IPS-NIHi7 (cell line): Measurements from ENCODE around the gene EFCAB9.
"Not testable (repeated sequence)": the region's sequence is repeated elsewhere in the genome, so short reads cannot be mapped to it uniquely, and the experiment has no call there.

Experiments used
- DNase-seq: peaks from one replicate; pipeline ENCODE4 v3.0.0; 2012; ENCODE audit warnings: mixed read lengths; ENCODE audit errors: extremely low spot score

Gene EFCAB9

DNA sequence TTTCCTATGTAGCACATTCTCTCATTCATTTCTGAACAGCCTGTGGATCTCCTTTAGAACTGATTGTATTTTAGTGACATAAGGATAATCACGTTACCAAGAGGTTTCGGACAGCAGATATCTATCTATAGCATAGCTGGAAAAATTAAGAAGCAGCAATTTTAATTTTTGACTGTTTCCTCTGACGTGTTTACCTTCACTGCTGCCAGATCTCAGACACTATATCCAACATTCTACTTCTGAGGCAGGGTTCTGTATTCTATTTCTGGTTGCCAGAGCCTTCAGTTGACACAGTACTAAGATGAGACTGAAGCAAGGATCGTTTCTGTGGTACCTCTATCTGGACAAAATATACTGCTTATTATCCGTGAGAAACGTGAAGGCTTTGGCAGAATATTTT, at the start of gene EFCAB9:
Gene EFCAB9 (plus strand): TSS at position 301 of the 400 bp plus-strand sequence. CDS start 1 bp downstream, at position 302.
- no peak for DNase-seq

DNA sequence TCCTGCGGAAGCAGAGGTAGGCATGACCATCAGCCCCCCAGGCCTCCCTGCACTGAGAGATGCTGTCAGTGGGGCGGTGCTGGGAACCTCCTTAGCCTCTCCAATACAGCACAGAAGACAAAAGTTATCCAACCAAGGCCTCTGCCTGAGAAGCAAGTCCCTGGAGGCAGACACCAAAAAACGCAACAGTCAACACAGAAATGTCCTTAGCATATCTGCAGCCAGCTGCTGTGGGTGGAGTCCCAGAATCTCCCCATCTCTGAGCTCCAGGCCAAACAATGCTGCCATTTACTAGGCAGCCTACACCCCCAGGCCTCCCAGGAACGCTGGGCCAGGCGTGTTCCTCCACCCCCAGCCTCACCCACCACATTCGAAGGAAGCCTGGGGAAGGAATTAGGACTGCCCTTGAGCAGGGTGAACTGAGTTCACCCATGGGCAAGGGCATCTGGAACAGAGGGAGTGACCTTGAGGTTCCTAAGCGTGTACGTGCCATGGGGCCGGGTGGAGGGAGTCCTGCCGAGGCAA, 49.6 kb upstream of the EFCAB9 start:
- DNase-seq: no peak

DNA sequence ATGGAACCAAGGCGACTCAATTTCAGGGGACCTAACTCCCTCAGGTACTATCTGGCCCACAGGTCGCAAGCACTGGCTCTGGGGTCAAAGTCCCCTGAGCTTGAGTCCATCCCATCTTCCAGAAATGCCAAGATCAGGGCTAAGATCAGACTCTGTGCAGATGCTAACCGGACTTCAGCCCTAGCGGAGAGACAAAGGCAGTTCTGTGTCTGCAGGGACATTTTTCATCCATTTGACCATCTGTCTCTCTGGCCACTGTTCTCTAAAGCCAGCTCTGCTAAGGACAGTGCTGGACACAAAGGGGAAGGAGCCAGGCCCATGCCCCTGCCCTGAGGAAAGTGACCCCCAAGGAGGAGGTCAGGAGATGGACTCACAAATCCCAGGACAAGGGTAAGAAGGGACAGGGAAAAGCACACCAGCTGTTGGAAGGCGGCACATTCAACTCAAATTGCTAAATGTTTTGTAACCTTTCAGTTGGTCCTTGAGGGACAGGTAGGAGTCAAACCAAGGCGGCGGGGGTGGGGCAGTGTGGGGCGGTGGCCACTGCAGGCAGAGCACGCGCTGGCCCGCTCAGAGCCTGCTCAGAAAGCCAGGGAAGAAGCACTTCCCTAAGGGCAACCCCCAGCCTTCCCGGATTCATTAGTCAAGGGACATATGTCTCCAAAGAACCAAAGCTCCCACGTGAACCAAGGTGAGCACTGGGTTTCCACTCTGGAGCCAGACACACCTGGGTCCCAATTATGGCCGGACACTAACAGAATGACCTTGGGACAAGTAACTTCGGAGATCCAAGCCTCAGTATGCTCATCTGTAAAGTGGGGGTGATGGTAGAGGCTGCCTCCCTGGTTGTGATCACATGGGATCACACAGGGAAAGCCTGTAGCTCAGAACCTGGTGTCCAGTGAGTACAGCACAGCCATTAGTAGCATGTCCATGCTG, 48.8 kb upstream of the EFCAB9 start:
- no peak for DNase-seq

GRCh38 chr5:172145870-172146747, 47.9 kb upstream of the EFCAB9 start:
- DNase-seq: no peak

GRCh38 chr5:172146748-172147092, 47.3 kb upstream of the EFCAB9 start:
- DNase-seq: no peak

GRCh38 chr5:172147857-172148256, 46.1 kb upstream of the EFCAB9 start:
- no peak for DNase-seq

DNA sequence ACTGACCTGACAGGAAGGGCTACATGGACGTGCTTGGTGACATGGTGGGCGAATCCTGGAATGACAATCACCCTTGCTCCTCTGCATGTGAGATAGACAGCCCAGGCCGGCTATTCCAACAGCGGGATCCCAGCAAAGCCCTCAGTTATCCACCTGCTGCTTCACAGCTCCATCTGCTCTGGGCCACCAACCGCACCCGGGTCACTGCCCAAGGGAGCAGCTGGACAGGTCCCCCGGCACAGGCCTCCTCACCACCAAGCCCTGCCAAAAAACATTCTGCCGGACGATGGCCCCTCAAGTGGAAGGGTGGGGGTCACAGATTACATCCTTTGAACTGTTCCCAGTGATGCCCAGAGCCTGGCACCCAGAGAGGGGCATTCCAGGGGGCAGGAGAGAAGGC, 45.6 kb upstream of the EFCAB9 start:
- no peak for DNase-seq

GRCh38 chr5:172149073-172149472, 44.9 kb upstream of the EFCAB9 start:
- no peak for DNase-seq

DNA sequence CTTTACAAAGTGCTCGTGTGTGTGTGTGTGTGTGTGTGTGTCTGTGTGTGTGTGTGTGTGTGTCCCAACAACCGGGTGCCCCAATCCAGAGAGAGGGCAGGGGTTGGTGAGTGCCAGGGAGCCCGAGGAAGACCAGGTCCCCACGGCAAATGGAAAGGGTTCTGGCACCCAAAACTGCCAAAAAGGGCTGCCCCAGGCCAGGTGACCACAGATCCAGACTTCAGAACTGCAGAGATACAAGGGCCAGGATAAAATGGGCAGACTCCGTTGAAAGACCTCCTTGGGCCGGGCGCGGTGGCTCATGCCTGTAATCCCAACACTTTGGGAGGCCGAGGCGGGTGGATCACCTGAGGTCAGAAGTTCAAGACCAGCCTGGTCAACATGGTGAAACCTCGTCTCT, 44.5 kb upstream of the EFCAB9 start:
- DNase-seq: not testable (repeated sequence)

DNA sequence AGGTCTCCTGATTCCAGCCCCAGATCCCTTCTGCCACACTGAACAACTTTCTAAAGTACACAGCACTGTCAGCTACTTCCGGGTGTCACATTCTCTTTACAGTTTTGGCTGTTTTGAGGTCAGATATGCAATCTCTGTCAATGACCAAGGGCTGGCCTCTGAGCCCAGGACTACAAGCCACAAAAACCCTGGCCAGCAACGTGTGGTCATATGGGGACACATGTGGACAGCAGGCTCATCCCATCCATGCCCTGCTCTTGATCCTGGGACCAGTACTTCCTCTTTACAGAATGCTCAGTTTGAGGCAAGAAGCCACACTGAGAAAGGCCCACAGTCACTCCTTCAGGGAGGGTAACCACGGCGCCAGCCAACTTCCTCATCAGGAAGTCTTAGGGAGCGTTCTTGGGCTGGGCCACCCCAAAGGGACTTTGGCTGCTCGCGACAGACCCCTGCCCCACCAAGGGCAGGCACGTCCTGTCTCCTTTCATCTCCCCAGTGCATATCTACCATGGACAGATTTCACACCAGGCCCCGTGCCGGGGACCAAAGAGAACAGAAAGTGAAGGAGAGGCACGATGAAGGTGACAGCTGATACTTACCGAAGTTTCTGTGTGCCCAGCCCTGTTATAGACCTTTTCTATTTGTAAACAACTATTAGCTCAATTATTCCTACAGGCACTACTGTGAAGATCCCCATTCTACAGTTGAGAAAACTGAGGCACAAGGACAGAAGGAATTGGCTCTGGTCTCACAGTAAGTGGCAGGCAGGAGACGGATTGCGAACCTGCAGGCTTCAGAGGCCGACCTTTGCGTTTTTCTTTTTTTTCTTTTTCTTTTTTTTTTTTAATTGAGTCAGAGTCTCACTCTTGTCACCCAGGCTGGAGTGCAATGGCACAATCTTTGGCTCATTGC, 43.2 kb upstream of the EFCAB9 start:
- no peak for DNase-seq

GRCh38 chr5:172151661-172152210, 42.2 kb upstream of the EFCAB9 start:
- no peak for DNase-seq

GRCh38 chr5:172153695-172154094, 40.3 kb upstream of the EFCAB9 start:
- DNase-seq: no peak

DNA sequence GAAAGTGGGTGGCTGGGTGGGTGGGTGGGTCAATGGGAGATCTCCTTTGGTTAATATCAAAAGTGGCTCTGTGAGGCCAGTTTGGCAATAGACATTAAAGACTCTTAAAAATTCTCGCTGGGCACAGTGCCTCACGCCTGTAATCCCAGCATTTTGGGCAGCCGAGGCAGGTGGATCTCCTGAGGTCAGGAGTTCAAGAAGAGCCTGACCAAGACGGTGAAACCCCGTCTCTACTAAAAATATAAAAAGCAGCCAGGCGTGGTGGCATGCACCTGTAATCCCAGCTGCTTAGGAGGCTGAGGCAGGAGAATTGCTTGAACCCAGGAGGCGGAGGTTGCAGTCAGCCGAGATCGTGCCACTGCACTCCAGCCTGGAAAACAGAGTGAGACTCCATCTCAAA, 38.9 kb upstream of the EFCAB9 start:
- DNase-seq: not testable (repeated sequence)

DNA sequence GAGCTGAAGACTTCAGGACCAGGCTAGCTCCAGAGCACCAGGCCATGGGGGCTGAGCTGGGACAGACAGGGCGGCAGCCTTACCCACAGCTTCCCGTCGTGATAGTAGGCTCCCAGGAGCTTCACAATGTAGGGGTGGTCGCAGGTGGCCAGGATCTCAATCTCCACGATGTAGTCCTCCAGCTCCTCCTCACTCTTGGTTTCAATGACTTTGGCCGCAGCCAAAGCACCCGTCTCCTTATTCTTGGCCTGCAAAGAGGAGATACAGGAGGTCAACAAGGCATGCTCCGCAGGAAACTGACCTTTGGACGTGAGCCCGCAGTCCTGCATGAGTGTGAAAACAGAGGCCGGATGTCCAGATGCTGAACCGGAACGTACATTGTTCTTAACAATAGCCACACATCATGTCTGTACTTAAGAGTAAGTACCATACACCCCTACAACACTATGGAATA, 37.4 kb upstream of the EFCAB9 start:
- no peak for DNase-seq

DNA sequence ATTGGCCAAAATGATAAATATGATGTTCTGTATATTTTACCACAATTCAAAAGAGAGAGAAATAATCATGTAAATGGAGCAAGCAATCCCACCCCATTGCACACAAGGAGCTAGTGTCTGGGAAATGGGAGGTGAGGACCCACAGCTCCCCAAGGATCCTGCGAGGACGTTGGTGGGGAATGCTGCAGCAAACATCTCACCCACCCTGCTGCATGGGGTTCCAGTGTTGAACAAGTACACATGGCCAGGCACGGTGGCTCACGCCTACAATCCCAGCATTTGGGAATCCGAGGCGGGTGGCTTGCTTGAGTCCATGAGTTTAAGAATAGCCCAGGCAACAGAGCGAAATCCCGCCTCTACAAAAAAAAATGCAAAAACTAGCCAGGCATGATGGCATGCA, 35.0 kb upstream of the EFCAB9 start:
- DNase-seq: no peak

- no peak for DNase-seq
These were observed 33.5 kb upstream of the EFCAB9 start for GRCh38 chr5:172160506-172160905.

- no peak for DNase-seq
These were observed 31.5 kb upstream of the EFCAB9 start for GRCh38 chr5:172162323-172162986.

DNA sequence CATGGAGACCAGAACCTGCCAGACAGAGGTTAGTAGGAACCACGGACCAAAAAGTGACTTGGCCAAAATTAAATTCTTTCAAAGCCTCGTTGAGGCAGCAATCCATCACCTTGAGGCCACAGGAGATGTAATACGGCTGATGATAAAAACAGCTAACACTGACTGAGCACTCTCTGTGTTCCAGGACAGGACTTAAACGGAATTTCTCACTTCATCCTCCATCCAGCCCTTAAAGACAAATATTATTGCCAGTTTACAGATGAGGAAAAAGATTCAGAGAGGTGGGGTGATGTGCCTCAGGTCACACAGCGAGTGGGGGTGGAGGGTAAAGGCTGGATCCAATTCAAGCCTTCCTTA, 31.0 kb upstream of the EFCAB9 start:
- no peak for DNase-seq

GRCh38 chr5:172163346-172163745, 30.6 kb upstream of the EFCAB9 start:
- DNase-seq: no peak

GRCh38 chr5:172164769-172165212, 29.2 kb upstream of the EFCAB9 start:
- DNase-seq: no peak
